K562 (cell line): Measurements from ENCODE around the gene IFFO2. TPM values are rescaled to one million over a fixed set of nuclear protein-coding genes. Genes with fewer than 3 reads are reported as not detected.
A peak's percentile ranks its signal among the peaks of the same experiment; 100 is the strongest.

Experiments
- ATF6 ChIP-seq: sonication (generic); formaldehyde crosslinking; IDR thresholded peaks from 2 replicates; pipeline ENCODE4 v1.4.0; 2020; ENCODE audit warnings: mild to moderate bottlenecking, missing genetic modification reagents
- ATF7 ChIP-seq: fragments of 450-650 bp; IDR thresholded peaks from 2 replicates; pipeline ENCODE4 v1.7.1; 2014; ENCODE audit warnings: mild to moderate bottlenecking, moderate library complexity
- EP300 ChIP-seq: IDR thresholded peaks from 2 replicates; pipeline ENCODE4 v1.6.1; 2012; ENCODE audit warnings: low read length, improper control_type of control experiment
- ETV5 ChIP-seq: sonication (generic); formaldehyde crosslinking; IDR thresholded peaks from 2 replicates; pipeline ENCODE4 v1.4.0; 2020; ENCODE audit warnings: low read depth, mild to moderate bottlenecking, missing genetic modification reagents
- FOSL1 ChIP-seq: fragments of 200-800 bp; sonication (Bioruptor generic); conservative IDR thresholded peaks from 2 replicates; pipeline ENCODE4 v1.6.1; 2016; ENCODE audit warnings: missing genetic modification characterization, missing compliant biosample characterization
- MAZ ChIP-seq, 2 experiments: fragments of 450-650 bp in 1 of 2; sonication (generic) in 1 of 2; formaldehyde crosslinking; IDR thresholded peaks in 1 of 2; conservative IDR thresholded peaks in 1 of 2; 2 replicates each; pipeline versions ENCODE4 v1.4.0 to v1.5.0; 2020; ENCODE audit warnings: mild to moderate bottlenecking in 1 of 2, missing genetic modification reagents in 1 of 2
- NONO ChIP-seq, 2 experiments: fragments of 200-400 bp in 1 of 2; fragments of 450-650 bp in 1 of 2; formaldehyde crosslinking in 1 of 2; IDR thresholded peaks; 2 replicates each; pipeline ENCODE4 v1.6.1; 2017; ENCODE audit warnings: low read depth in 2 of 2, mild to moderate bottlenecking in 2 of 2, moderate library complexity in 2 of 2, low read length in 1 of 2
- POLR2AphosphoS5 ChIP-seq: IDR thresholded peaks from 2 replicates; pipeline ENCODE4 v1.6.1; 2011; ENCODE audit warnings: mild to moderate bottlenecking, low read depth, low read length, moderate library complexity; ENCODE audit not compliant: control insufficient read depth, insufficient read depth
- SRF ChIP-seq, 2 experiments: fragments of 250-450, 450-650 bp in 1 of 2; sonication (Bioruptor Pico) in 1 of 2; sonication (generic) in 1 of 2; formaldehyde crosslinking; IDR thresholded peaks; 2 replicates each; pipeline versions ENCODE4 v1.5.0 to v1.5.1; 2020 to 2022; ENCODE audit warnings: mild to moderate bottlenecking in 1 of 2, missing genetic modification reagents in 1 of 2
- ZBTB40 ChIP-seq, 2 experiments: fragments of 450-650 bp in 1 of 2; sonication (generic) in 1 of 2; formaldehyde crosslinking in 1 of 2; IDR thresholded peaks; 2 replicates each; pipeline versions ENCODE4 v1.7.1 to v1.9.0; 2016 to 2022; ENCODE audit warnings: inconsistent platforms in 1 of 2, mild to moderate bottlenecking in 1 of 2, missing genetic modification reagents in 1 of 2
- ZSCAN29 ChIP-seq: fragments of 450-650 bp; IDR thresholded peaks from 2 replicates; pipeline ENCODE4 v1.6.1; 2017
- polyA plus RNA-seq, 8 experiments: library from polyadenylated mRNA; depleted of rRNA in 4 of 8; stranded (reverse) in 5 of 8; unstranded in 3 of 8; fragments of >200 nt; fragmentation: Nextera tagmentation in 2 of 8; fragmentation: Illumina TruSeq in 1 of 8; extraction: Ambion mirVana in 2 of 8; extraction: Trizol in 1 of 8; gene quantifications; 2 replicates each; pipeline versions ENCODE4 v1.2.1 to v1.2.3, GENCODE V29; 2011 to 2014; ENCODE audit warnings: inconsistent platforms in 1 of 8, missing spikeins in 1 of 8
- total RNA-seq, 7 experiments: library from RNA; depleted of rRNA in 6 of 7; stranded (reverse); fragments of >200 nt in 6 of 7; fragmentation: Illumina TruSeq in 2 of 7; extraction: Trizol in 2 of 7; gene quantifications; 2 replicates each; pipeline versions ENCODE4 v1.2.1 to v1.2.3, GENCODE V29; 2011 to 2021; ENCODE audit warnings: low replicate concordance in 1 of 7

Gene IFFO2
- total and polyA plus RNA-seq, 9 of the 15 experiments (the other 6 are each of a cell fraction or from before 2014, with no cell fraction given) = 0.15 to 1.0 (median 0.44) TPM; not detected in 2

- TF ChIP-seq ETV5 (CRISPR knock-in tag) = peak; percentile 88
- no peak for TF ChIP-seq SRF (CRISPR knock-in tag; IDR thresholded peaks at IDR 0.05)
- TF ChIP-seq ZSCAN29 = no peak
- TF ChIP-seq FOSL1 (tag) = 0 out of 2 replicates have a peak, but pooled peaks have one; percentile 33
- 0 out of 2 replicates have a peak, but pooled peaks have one; percentile 33 for TF ChIP-seq ATF6 (CRISPR knock-in tag)
- TF ChIP-seq MAZ (CRISPR knock-in tag; conservative IDR thresholded peaks at IDR 0.05 in 1 of 2, IDR thresholded peaks at IDR 0.05 in 1 of 2) = peak; percentile 59 to 66
- TF ChIP-seq ATF7 = peak; percentile 36; the same call in 1 of the 2 replicates
- peak; percentile 39; the same call in 1 of the 2 replicates for TF ChIP-seq ZBTB40 (IDR thresholded peaks at IDR 0.05)
- no peak for TF ChIP-seq ZBTB40 (CRISPR knock-in tag; IDR thresholded peaks at IDR 0.05)
- no peak for TF ChIP-seq NONO (IDR thresholded peaks at IDR 0.05; ENCODE audit: low read depth in 2 of 2, low read length in 1 of 2)
- 0 out of 2 replicates have a peak, but pooled peaks have one; percentile 3 for TF ChIP-seq POLR2AphosphoS5
- peak; percentile 23 for TF ChIP-seq EP300
Observed at GRCh38 chr1:18907021-18907916, 49.2 kb downstream of the IFFO2 start (continued).
